EH (cell line): ENCODE results near the gene SHOC1.
A peak's percentile ranks its signal among the peaks of the same experiment; 100 is the strongest.
"Not testable (repeated sequence)": the region's sequence is repeated elsewhere in the genome, so short reads cannot be mapped to it uniquely, and the experiment has no call there.

Source experiments
- DNase-seq: peaks from one replicate; pipeline ENCODE4 v3.0.0-alpha.2; 2015; ENCODE audit warnings: low read depth

SHOC1 gene

GRCh38 chr9:111794835-111795556 is at the start of gene SHOC1:
SHOC1 (minus strand) TSS chr9:111794937; CDS start chr9:111791418, 3,519 bp downstream.
- no peak for DNase-seq

- no peak for DNase-seq
These were observed 49.2 kb upstream of the SHOC1 start for GRCh38 chr9:111843971-111844370.

GRCh38 chr9:111842313-111842712 is 47.6 kb upstream of the SHOC1 start:
- DNase-seq = no peak

GRCh38 chr9:111840442-111840841 is 45.7 kb upstream of the SHOC1 start:
- DNase-seq = no peak

GRCh38 chr9:111839987-111840386 is 45.2 kb upstream of the SHOC1 start:
- DNase-seq = peak; percentile 76

- peak; percentile 83 for DNase-seq
These were observed 44.6 kb upstream of the SHOC1 start for GRCh38 chr9:111839387-111839786.

- DNase-seq = no peak
These were observed 43.7 kb upstream of the SHOC1 start for GRCh38 chr9:111838439-111838838.

- peak; percentile 44 for DNase-seq
These were observed 41.6 kb upstream of the SHOC1 start for GRCh38 chr9:111836311-111836710.

- peak; percentile 59 for DNase-seq
These were observed 39.2 kb upstream of the SHOC1 start for GRCh38 chr9:111833941-111834340.

GRCh38 chr9:111832449-111832848 is 37.7 kb upstream of the SHOC1 start:
- no peak for DNase-seq

GRCh38 chr9:111831371-111832108 is 36.8 kb upstream of the SHOC1 start:
- peak; percentile 52 for DNase-seq

GRCh38 chr9:111828193-111828592 is 33.5 kb upstream of the SHOC1 start:
- peak; percentile 47 for DNase-seq

- peak; percentile 58 for DNase-seq
These were observed 30.9 kb upstream of the SHOC1 start for GRCh38 chr9:111825468-111826145.

- DNase-seq = no peak
These were observed 26.3 kb upstream of the SHOC1 start for GRCh38 chr9:111821006-111821528.

- no peak for DNase-seq
These were observed 24.6 kb upstream of the SHOC1 start for GRCh38 chr9:111819360-111819759.

GRCh38 chr9:111815285-111816070 is 20.7 kb upstream of the SHOC1 start:
- no peak for DNase-seq

- DNase-seq = no peak
These were observed 17.6 kb upstream of the SHOC1 start for GRCh38 chr9:111812337-111812736.

GRCh38 chr9:111810908-111811307 is 16.2 kb upstream of the SHOC1 start:
- no peak for DNase-seq

- not testable (repeated sequence) for DNase-seq
These were observed 15.7 kb upstream of the SHOC1 start for GRCh38 chr9:111810415-111810814.

GRCh38 chr9:111807197-111807596 is 12.5 kb upstream of the SHOC1 start:
- peak; percentile 18 for DNase-seq

GRCh38 chr9:111806259-111806658 is 11.5 kb upstream of the SHOC1 start:
- no peak for DNase-seq

GRCh38 chr9:111805830-111806241 is 11.1 kb upstream of the SHOC1 start:
- DNase-seq = peak; percentile 77
